IgD-negative memory B cell (primary cell): ENCODE data around the gene FAM83G. TPM values are rescaled to one million over a fixed set of nuclear protein-coding genes. Genes with fewer than 3 reads are reported as not detected.
A peak's percentile ranks its signal among the peaks of the same experiment; 100 is the strongest.

ENCODE experiments used
- H3K27ac Mint-ChIP-seq, 3 donors: one replicate each; pipeline ENCODE4 v1.8.0; 2020 to 2022; ENCODE audit warnings: mild to moderate bottlenecking in 3 of 3, mixed read lengths in 3 of 3, moderate library complexity in 1 of 3
- H3K27me3 Mint-ChIP-seq: one replicate; pipeline ENCODE4 v1.8.0; 2021; ENCODE audit warnings: mixed read lengths
- H3K36me3 Mint-ChIP-seq: one replicate; pipeline ENCODE4 v1.8.0; 2020; ENCODE audit warnings: mild to moderate bottlenecking, mixed read lengths
- H3K4me1 Mint-ChIP-seq, 3 donors: one replicate each; pipeline ENCODE4 v1.8.0; 2020 to 2022; ENCODE audit warnings: mixed read lengths in 3 of 3, mild to moderate bottlenecking in 1 of 3
- H3K4me3 Mint-ChIP-seq, 4 donors: one replicate each; pipeline ENCODE4 v1.8.0; 2020 to 2022; ENCODE audit warnings: mild to moderate bottlenecking in 4 of 4, mixed read lengths in 4 of 4, moderate library complexity in 3 of 4
- H3K9me3 Mint-ChIP-seq, 3 donors: one replicate each; pipeline ENCODE4 v1.8.0; 2020 to 2021; ENCODE audit warnings: mixed read lengths in 3 of 3, mild to moderate bottlenecking in 1 of 3
- polyA plus RNA-seq: library from polyadenylated mRNA; unstranded; fragments of 300-500 nt; fragmentation: Illumina TruSeq; gene quantifications from one replicate; pipeline ENCODE4 v1.2.3, GENCODE V29; 2021

Gene FAM83G
- polyA plus RNA-seq, 1 donor from 2014 or later: 6.8 TPM

DNA sequence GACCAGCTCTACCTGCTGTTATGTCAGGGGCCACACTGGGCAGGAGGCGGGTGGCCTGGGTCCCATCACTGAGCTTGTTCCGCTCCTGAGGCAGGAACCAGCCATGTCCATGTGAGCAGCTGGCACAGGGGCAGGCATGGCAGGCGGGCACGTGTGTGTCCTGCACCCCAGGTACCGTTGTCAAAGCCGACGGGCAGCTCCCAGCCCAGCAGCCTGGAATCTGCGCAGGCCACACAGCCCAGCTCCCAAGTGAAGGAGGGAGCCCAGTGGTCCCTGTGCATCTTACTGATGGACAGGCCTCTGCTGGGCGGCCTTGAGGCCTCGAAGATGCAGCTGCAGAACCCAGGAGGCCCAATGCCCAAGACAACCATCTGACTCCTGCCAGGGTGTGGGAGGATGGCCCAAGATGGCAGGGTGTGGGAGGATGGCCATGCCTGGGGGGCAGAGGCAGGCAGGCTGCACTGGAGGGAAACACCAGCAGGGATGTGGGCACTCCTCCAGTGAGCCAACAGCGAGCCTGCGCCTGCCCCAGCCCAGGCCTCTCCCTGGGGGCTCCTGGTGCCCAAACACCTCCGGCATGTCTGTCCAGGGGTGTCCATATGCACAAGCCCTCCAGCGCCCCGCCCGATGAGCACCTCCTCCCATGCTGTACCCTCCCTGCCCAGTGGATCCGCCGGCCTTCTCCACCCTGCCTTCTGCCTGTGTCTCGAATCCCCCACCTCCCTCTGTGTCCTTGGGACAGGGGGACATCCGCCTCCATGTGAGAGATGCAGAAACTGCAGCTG is 12.8 kb downstream of the FAM83G start:
- peaks cover 0 to 3% (median 0%) of the 10 kb centered on the region in 3 donors for H3K9me3 Mint-ChIP-seq
- no peaks in the 10 kb centered on the region for H3K27me3 Mint-ChIP-seq
- H3K4me3 Mint-ChIP-seq: peak overlapping the region in 1 of 4 donors; percentile 54
- no peak overlapping the region for H3K27ac Mint-ChIP-seq
- peaks cover 13 to 23% (median 13%) of the 10 kb centered on the region in 3 donors for H3K4me1 Mint-ChIP-seq
- H3K36me3 Mint-ChIP-seq: peaks cover 4% of the 10 kb centered on the region

DNA sequence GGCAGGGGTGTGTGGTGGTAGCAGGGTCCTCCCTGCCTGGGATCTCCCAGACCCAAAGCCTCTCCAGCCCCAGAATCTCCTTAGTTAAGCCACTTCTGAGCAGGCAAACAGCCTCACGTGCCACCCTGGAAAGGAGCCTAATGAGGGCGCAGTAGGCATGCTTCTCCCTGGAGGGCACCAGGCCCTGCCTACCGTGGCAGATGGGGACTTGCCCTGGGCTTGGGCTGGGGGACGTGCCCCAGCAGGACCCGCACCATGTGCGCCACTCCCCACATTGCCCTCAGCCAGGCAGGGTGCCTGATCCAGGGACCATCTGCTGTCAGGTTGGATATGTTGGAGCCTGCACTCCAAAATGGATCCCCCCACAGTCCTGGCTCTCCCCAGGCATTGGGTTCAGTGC is 14.2 kb downstream of the FAM83G start:
- no peak overlapping the region for H3K4me3 Mint-ChIP-seq
- H3K9me3 Mint-ChIP-seq: peaks cover 0 to 2% (median 0%) of the 10 kb centered on the region in 3 donors
- H3K36me3 Mint-ChIP-seq: peaks cover 3% of the 10 kb centered on the region
- no peak overlapping the region for H3K27ac Mint-ChIP-seq
- no peaks in the 10 kb centered on the region for H3K27me3 Mint-ChIP-seq
- H3K4me1 Mint-ChIP-seq: peaks cover 13 to 23% (median 13%) of the 10 kb centered on the region in 3 donors

DNA sequence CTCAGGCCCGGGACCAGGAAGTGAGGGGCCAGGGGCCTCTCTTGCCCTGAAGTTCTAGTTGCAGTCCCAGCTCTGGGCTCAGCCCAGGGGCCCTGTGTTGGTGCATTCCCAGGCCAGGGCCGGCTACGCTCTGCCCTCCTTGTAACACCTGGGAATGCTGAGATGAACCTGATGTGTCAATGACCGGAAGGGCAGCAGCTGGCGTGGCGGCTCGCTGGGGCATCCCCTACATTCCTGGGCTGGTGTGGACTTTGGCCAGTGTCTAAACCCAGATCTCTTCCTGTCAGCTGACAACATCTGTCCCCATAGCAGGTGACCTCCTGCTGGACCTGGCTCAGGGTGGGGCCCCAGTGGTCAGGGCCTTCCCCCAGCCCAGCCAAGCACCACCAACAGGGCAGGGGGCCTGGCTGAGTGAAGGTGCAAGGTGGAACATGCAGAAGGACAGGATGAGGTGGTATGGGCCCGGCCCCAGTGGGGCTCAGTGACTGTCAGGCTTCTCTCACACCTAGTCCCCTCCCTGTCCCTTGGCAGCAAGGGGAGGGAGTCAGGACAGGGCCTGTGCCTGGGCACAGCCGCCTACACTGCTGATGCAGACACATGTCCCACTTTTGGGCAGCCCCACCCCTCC is 15.9 kb downstream of the FAM83G start:
- H3K27ac Mint-ChIP-seq: no peak overlapping the region
- H3K4me1 Mint-ChIP-seq: peaks cover 11 to 17% (median 13%) of the 10 kb centered on the region in 3 donors
- peaks cover 3% of the 10 kb centered on the region for H3K36me3 Mint-ChIP-seq
- no peaks in the 10 kb centered on the region for H3K9me3 Mint-ChIP-seq
- no peaks in the 10 kb centered on the region for H3K27me3 Mint-ChIP-seq
- H3K4me3 Mint-ChIP-seq: no peak overlapping the region

DNA sequence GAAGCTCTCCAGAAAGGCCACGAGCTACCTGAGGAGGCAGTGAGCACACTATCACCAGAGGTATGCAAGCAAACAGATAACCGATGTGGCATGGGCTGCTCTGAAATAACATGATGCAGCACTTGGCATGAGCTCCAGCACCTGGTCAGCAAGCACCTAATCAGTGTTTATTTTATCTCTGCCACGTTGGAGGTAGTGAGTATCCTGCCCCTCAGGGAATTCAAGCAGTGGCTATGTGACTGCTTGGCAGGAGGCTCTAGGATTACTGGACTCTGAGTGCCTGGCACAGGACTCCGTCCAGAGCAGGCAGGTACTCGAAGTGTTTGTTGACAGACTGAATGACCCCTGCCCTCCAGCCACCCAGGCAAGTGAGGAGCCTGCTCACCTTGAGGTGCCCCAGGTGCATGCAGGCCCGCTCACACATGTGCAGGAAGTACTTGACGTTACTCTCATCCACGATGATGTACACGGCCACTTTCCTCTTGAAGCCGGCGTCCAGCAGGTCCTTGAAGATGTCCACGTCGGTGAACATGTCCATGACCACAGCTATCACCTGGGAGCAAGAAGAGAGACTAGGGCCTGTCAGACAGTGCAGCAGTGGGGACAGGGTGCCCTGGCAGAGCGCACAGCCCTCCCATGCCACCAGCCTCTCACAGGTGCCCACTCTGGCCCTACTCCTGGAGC is 16.6 kb downstream of the FAM83G start:
- Mint-ChIP-seq H3K9me3 (no peaks in the 10 kb centered on the region), H3K27ac (peak overlapping the region in 1 of 3 donors; percentile 67), H3K27me3 (no peaks in the 10 kb centered on the region), H3K36me3 (peaks cover 3% of the 10 kb centered on the region), H3K4me1 (peaks cover 9 to 10% (median 10%) of the 10 kb centered on the region in 3 donors), H3K4me3 (no peak overlapping the region)

DNA sequence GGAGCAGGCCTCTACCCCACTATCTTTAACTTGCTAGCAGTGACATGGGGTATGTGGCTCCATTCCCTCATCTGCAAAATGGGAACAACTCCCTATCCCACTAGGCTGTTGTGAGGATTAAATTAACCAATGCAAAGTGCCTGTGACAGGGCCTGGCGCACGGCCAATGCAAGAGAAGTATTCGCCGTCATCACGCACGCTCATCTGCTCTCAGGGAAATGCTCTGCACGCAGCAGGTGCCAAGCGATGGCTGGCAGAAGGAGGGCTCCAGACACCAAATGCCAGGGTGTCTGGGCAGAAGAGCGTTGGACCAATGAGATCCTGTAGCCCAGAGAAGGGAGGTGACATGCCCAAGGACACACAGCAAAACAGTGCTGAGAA is 17.3 kb downstream of the FAM83G start:
- Mint-ChIP-seq H3K27ac (no peak overlapping the region), H3K27me3 (no peaks in the 10 kb centered on the region), H3K36me3 (peaks cover 3% of the 10 kb centered on the region), H3K4me3 (no peak overlapping the region), H3K9me3 (no peaks in the 10 kb centered on the region), H3K4me1 (peaks cover 2 to 5% (median 4%) of the 10 kb centered on the region in 3 donors)

DNA sequence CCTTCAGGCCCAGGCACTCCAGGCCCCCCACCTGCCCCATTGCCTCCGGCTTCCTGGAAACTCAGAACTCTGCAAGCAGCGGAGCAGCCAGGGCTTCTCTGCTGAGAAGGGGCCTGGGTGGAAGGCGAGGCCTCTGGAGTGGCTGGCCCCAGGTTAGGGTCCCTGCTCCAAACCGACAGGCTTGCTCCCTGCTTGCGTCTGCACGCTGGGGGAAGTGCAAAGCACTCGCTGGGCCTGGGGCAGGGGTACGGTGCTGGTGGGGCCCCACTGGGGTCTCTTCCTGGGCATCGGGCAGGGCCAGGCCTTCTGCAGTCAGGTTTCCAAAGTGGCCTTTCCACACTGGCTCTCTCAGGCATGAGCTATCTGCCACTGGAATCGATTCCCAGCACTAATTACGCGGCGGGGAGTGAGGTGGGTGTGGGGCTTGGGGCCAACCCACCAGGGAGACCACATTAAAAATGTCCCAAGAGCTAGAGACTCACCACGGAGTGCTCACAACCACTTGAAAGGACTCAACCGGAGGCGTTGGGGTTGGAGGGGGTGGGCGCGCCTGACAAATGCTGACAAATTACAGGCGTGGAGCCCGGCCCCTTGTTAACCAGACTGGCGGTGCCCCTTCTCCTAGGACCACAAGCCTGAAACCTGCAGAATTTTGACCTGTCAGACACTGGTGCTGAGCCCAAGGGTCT is 17.9 kb downstream of the FAM83G start:
- no peak overlapping the region for H3K27ac Mint-ChIP-seq
- no peak overlapping the region for H3K4me3 Mint-ChIP-seq
- no peaks in the 10 kb centered on the region for H3K9me3 Mint-ChIP-seq
- peaks cover 3% of the 10 kb centered on the region for H3K36me3 Mint-ChIP-seq
- H3K27me3 Mint-ChIP-seq: no peaks in the 10 kb centered on the region
- peaks cover 0 to 5% (median 2%) of the 10 kb centered on the region in 3 donors for H3K4me1 Mint-ChIP-seq

DNA sequence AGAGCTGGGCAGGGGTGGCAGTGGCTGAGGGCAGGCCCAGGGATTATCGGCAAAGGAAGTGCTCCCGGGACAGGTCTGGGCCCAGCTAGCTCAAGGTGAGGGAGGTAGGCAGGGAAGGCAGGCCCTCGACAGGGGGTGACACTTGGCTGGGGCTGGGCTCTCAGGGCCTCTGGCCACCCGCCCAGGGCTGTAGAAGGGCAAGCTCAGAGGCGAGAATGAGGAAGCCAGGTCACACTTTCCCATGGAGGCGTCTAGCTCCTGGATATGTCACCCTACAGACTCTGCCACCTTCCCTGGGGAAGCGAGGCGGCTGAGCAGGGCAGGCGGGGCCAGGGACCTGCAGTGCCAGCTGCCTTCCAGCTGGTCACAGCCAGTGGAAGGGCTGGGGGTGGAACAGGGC is 19.1 kb downstream of the FAM83G start:
- Mint-ChIP-seq H3K36me3 (peaks cover 3% of the 10 kb centered on the region), H3K9me3 (no peaks in the 10 kb centered on the region), H3K4me3 (no peak overlapping the region), H3K4me1 (no peaks in the 10 kb centered on the region), H3K27me3 (no peaks in the 10 kb centered on the region), H3K27ac (no peak overlapping the region)

DNA sequence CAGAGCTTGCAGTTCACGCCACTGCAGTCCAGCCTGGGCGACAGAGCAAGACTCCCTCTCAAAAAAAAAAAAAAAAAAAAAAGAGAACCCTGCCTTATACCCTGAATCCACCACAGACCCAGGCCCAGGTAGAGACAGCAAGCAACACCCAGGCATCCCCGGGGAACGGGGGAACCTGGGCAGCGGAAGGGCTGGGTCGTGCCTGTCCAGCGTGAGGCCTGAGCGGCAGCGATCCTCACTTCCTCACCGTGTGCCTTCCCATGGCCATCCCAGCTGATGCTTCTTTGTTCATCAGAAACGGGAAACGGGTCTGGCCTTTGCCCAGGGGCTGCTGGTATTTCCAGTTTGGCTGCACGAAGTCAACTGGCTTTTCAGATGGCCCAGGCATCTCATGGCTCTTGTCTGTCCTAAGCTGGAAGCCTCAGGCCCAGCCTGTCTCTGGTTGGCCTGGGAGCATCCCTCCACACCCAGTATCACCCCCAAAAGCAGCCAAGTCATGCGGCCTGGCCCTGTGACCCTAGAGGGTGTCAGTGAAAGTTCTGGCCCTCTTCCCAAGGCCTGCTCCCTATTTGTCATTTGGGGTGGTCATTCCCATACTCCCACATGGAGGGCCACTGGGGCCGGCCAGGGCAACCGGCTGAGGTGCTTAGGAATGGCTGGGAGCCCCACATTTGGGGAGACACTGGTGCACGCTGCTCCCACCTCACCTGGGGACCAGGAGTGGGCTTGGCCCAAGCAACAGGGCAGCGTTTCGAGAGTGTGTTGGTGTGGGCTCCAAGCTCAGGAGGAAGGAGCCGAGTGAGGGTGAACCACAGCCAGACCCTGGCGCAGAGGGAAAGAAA is 20.1 kb downstream of the FAM83G start:
- H3K36me3 Mint-ChIP-seq: peaks cover 5% of the 10 kb centered on the region
- H3K27ac Mint-ChIP-seq: no peak overlapping the region
- no peaks in the 10 kb centered on the region for H3K9me3 Mint-ChIP-seq
- no peaks in the 10 kb centered on the region for H3K27me3 Mint-ChIP-seq
- no peaks in the 10 kb centered on the region for H3K4me1 Mint-ChIP-seq
- no peak overlapping the region for H3K4me3 Mint-ChIP-seq

DNA sequence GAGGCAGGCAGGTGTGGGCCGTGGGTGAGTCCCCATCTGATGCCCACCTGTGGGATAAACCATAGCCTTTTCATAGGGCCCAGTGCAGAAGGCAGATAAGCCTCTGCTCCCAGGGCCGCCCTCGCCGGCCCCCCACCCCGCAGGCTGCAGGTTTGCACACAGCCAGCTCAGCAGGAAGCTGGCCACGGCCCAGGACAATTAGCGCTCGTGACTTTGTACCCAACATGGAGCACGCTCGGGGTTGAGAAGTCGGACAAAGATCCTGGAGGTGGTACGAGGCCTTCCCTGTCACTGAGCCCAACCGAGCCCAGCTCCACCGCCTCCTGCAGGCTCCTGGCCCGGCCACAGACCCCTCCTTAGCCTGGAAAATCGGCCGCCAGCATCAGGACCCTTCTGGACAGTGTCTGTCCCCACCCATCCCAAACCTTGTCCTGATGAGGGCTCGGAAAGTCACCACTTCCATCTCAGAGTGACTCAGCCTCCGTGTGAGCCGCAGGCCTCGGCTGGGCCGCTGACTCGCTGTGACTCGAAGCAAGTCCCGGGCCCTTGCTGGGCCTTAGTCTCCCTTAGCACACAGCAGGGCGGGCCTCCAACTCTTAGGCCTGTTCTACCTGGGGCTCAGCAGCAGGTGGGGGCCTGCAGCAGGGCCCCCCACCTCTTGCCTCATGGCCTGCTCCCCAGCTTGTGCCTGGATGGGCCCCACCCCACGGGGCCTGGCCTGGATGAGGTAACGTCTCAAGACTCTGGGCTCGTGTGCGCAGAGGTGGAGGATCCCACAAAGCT is 22.7 kb downstream of the FAM83G start:
- Mint-ChIP-seq H3K27ac (no peak overlapping the region), H3K27me3 (no peaks in the 10 kb centered on the region), H3K36me3 (peaks cover 2% of the 10 kb centered on the region), H3K9me3 (no peaks in the 10 kb centered on the region), H3K4me3 (no peak overlapping the region), H3K4me1 (no peaks in the 10 kb centered on the region)

DNA sequence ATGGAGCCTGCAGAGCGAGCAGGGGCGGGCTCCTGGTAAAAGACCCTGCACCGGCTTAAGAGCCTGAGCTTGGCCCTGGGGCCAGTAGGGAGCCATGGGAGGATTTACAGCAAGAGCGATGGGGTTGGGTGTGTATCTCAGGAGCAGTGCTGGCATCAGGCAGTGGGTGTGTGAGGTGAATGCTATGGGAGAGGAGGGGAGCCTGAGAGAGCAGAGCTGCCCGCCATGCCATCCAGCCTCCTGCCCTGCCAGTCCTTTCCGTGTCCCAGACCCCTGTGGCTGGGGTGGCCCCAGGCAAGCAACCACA is 23.3 kb downstream of the FAM83G start:
- H3K27ac Mint-ChIP-seq: no peak overlapping the region

DNA sequence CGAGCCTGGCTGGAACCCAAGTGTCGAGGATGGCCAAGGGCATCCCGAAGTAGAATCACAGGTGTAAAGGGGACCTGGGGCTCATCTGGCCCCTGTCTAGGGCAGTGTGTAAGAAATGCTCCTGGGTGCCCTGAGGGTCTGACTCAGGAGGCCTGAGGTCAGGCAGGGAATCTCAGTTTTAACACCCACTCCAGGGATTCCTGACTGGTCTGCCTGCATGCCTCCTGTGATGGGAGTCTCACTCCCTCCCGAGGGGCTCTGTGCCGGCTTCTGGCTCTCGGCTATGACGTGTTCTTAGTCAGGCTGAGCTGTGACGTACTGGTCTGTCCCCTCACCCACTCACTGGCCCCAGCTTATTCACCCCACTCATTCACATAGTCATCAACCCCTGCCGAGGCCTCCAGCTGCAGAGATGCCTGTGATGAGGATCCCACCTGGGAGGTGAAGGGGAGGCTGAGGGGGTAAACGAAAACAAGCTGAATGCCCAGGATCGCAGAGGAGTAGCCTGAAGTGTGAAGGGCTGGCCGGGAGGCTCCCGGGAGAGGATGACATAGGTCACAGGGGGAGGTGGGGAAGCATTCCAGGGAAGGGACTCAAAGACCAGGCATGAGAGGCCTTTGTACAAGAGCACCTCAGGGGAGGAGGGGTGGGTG is 23.8 kb downstream of the FAM83G start:
- Mint-ChIP-seq H3K36me3 (peaks cover 2% of the 10 kb centered on the region), H3K4me3 (no peak overlapping the region), H3K27me3 (no peaks in the 10 kb centered on the region), H3K4me1 (no peaks in the 10 kb centered on the region), H3K9me3 (no peaks in the 10 kb centered on the region), H3K27ac (no peak overlapping the region)

More for the DNA sequence above, 23.3 kb downstream of the FAM83G start:
- H3K9me3 Mint-ChIP-seq: no peaks in the 10 kb centered on the region
- H3K36me3 Mint-ChIP-seq: peaks cover 2% of the 10 kb centered on the region
- no peaks in the 10 kb centered on the region for H3K27me3 Mint-ChIP-seq
- H3K4me1 Mint-ChIP-seq: no peaks in the 10 kb centered on the region
- H3K4me3 Mint-ChIP-seq: no peak overlapping the region

DNA sequence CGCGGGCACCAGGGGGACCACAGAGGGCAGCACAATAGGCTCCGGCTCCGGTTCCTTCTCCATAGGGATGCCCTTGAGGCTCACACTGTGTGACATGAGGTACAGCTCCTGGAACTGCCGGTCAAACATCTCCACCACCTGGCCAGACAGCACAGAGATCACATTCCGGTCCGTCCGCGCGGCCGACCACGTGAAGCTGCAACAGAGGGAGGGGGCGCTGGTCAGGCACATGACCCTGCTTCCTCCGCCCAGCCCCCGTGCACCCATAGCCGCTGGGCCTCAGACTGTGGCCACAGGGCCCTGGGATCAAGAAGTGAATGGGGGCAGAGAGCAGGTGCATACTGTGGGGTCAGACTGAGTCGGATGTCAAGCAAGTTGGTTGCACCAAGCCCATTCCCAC is 25.9 kb downstream of the FAM83G start:
- no peak overlapping the region for H3K4me3 Mint-ChIP-seq
- H3K27me3 Mint-ChIP-seq: no peaks in the 10 kb centered on the region
- H3K27ac Mint-ChIP-seq: no peak overlapping the region
- peaks cover 2% of the 10 kb centered on the region for H3K36me3 Mint-ChIP-seq
- no peaks in the 10 kb centered on the region for H3K9me3 Mint-ChIP-seq
- no peaks in the 10 kb centered on the region for H3K4me1 Mint-ChIP-seq

DNA sequence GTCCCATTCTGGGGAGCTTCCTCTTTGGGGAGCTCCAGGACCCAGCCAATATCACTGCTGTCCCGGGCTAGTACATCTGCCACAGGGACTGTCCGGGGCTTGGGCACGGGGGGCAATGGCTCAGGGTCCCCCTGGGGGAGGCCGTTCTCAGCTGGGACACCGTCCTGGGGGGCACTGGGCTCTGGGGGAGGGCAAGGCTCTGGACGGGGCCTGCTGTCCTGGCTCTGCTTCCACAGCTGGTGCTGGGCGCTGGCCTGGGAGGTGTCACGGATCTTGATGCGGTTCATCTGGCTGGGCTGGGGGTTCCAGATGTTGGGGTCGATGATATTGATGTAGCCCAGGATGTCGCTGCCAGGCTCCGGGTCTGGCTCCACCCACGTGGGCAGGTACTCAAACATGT is 26.5 kb downstream of the FAM83G start:
- no peaks in the 10 kb centered on the region for H3K4me1 Mint-ChIP-seq
- H3K9me3 Mint-ChIP-seq: no peaks in the 10 kb centered on the region
- no peaks in the 10 kb centered on the region for H3K27me3 Mint-ChIP-seq
- peaks cover 2% of the 10 kb centered on the region for H3K36me3 Mint-ChIP-seq
- H3K27ac Mint-ChIP-seq: no peak overlapping the region
- H3K4me3 Mint-ChIP-seq: no peak overlapping the region
